Measurements from ENCODE around the gene PRTG.

Gene PRTG

DNA sequence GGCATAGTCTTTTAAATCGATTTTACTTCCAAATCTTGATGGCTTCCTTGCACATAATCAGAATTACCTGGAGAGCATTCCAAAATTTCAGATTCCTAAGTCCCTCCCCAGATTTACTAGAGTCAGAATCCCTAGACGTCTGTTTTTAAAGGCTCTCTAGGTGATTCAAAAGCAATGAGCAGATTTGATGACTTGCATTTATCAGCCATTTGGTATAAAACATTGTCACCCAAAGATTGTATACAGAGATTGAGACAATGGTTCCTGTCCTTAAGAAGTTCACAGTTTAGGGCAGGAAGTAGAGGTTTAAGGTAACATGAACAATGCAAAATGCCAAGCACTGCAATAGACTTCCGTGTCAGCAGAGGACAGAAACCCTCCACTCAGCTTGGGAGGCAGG lies 152.2 kb downstream of the PRTG start:
- no peak overlapping the region for H3K9ac ChIP-seq
- no peak overlapping the region for H2AFZ ChIP-seq
- H3K79me2 ChIP-seq = peaks cover 5% of the 10 kb centered on the region
- TF ChIP-seq, protein P1, sequence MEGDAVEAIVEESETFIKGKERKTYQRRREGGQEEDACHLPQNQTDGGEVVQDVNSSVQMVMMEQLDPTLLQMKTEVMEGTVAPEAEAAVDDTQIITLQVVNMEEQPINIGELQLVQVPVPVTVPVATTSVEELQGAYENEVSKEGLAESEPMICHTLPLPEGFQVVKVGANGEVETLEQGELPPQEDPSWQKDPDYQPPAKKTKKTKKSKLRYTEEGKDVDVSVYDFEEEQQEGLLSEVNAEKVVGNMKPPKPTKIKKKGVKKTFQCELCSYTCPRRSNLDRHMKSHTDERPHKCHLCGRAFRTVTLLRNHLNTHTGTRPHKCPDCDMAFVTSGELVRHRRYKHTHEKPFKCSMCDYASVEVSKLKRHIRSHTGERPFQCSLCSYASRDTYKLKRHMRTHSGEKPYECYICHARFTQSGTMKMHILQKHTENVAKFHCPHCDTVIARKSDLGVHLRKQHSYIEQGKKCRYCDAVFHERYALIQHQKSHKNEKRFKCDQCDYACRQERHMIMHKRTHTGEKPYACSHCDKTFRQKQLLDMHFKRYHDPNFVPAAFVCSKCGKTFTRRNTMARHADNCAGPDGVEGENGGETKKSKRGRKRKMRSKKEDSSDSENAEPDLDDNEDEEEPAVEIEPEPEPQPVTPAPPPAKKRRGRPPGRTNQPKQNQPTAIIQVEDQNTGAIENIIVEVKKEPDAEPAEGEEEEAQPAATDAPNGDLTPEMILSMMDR (IDR thresholded peaks at IDR 0.05) = no peak
- H3K4me2 ChIP-seq (ENCODE audit: low read length) = no peak overlapping the region
- no peak overlapping the region for H3K4me3 ChIP-seq (ENCODE audit: low read depth, low read length)
- no peaks in the 10 kb centered on the region for H3K9me3 ChIP-seq (ENCODE audit: control insufficient read depth, low read length)
- H3K4me1 ChIP-seq = no peaks in the 10 kb centered on the region
- no peak overlapping the region for H3K27ac ChIP-seq
- no peaks in the 10 kb centered on the region for H3K27me3 ChIP-seq (ENCODE audit: control insufficient read depth, insufficient read depth, low read length)
- H3K36me3 ChIP-seq (ENCODE audit: control insufficient read depth, insufficient read depth, low read length) = no peaks in the 10 kb centered on the region

DNA sequence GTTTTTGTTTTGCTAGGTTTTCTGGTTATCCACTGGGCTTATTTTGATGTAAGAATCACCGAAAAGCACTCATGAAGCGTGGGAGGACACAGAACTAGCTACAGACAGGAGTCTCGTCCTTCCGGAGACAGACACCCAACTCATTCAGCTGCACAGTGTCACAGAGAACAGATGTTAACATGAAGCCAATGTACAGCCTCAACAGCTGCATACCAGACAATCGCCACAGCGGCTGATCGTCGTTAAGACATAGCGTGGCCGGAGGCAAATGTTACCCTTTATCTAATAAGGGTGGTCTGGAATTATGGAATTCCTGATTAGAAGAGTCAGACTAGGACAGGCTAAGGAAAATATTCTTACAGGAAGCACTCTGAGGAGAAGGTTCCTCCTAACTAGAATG lies 153.7 kb downstream of the PRTG start:
- Histone ChIP-seq H3K27ac (no peak overlapping the region), H3K4me3 (ENCODE audit: low read depth, low read length) (no peak overlapping the region), H3K27me3 (ENCODE audit: control insufficient read depth, insufficient read depth, low read length) (no peaks in the 10 kb centered on the region), H3K9ac (no peak overlapping the region), H2AFZ (no peak overlapping the region), H3K36me3 (ENCODE audit: control insufficient read depth, insufficient read depth, low read length) (no peaks in the 10 kb centered on the region), H3K4me1 (no peaks in the 10 kb centered on the region), H3K79me2 (peaks cover 5% of the 10 kb centered on the region), H3K9me3 (ENCODE audit: control insufficient read depth, low read length) (no peaks in the 10 kb centered on the region), H3K4me2 (ENCODE audit: low read length) (no peak overlapping the region)
- TF ChIP-seq, protein P1 (IDR thresholded peaks at IDR 0.05) = no peak

DNA sequence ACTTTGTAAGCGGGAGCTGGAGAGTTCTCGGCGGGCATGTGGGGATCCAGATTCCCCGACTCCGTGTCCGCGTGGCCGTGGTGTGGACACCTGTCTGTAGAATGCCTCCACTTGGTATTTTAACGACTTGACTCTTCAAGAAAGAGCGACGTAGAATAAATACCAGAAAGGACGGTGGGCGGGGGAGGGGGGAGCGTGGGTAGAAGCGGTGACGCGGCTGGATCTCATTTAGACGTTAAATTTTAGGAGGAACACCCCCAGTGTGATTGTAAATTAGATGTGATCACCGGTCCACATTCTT lies 154.2 kb downstream of the PRTG start:
- Histone ChIP-seq H3K27ac (peak overlapping the region; percentile 67), H3K27me3 (ENCODE audit: control insufficient read depth, insufficient read depth, low read length) (no peaks in the 10 kb centered on the region)
- TF ChIP-seq, protein P1 (IDR thresholded peaks at IDR 0.05) = no peak

DNA sequence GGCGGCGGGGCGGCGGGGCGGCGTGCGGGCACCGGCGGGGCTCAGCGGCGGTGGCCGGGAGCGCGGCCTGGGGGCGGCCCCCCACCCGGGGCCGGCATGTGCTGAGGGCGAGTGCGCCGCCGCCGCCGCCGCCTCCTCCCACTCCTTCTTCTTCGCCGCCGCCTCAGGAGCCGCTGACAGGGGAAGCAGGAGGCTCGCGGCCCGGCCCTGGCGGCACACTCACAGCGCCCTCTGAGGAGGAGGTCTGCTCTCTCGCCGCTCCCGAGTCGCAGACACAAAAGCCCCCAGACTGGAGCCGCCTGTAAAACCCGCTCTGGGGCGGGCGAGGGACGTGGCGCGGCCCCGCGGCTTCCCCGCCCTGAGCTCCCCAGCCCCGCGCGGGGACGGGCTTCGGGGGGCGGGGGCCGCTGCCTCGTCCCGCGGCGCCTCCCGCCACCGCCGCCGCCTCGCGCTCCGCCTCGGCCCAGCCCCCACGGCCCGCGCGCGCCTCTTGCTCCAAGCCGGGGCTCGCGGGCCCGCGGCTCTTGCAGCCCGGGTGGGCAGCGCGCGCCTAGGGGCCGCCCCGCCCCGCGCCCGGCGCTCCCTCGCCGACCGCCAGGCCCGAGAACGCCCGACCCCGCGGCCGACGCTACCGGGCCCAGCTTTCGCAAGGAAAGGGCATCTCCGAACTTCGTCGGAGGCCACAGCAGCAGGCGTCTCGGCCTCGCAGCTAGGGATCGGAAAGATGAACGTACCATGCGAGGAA lies 154.7 kb downstream of the PRTG start, which contains the start of gene PYGO1:
PYGO1 (minus strand) TSS at position 276 of the 745 bp plus-strand sequence. CDS start 462 bp downstream, outside the sequence.
- H3K9me3 ChIP-seq (ENCODE audit: control insufficient read depth, low read length) = no peaks in the 10 kb centered on the region
- no peak within 1 kb of the TSS for H3K9ac ChIP-seq
- H3K27me3 ChIP-seq (ENCODE audit: control insufficient read depth, insufficient read depth, low read length) = no peaks in the 10 kb centered on the region
- TF ChIP-seq, protein P1 (IDR thresholded peaks at IDR 0.05) = no peak
- H2AFZ ChIP-seq = peak within 1 kb of the TSS; percentile 84
- peaks cover 5% of the 10 kb centered on the region for H3K79me2 ChIP-seq
- H3K27ac ChIP-seq = peak within 1 kb of the TSS; percentile 68
- H3K4me2 ChIP-seq (ENCODE audit: low read length) = peak within 1 kb of the TSS; percentile 74
- H3K4me1 ChIP-seq = no peaks in the 10 kb centered on the region
- H3K36me3 ChIP-seq (ENCODE audit: control insufficient read depth, insufficient read depth, low read length) = no peaks in the 10 kb centered on the region
- peak within 1 kb of the TSS; percentile 67 for H3K4me3 ChIP-seq (ENCODE audit: low read depth, low read length)

More for the DNA sequence above, 154.2 kb downstream of the PRTG start:
- no peaks in the 10 kb centered on the region for H3K36me3 ChIP-seq (ENCODE audit: control insufficient read depth, insufficient read depth, low read length)
- no peak overlapping the region for H3K9ac ChIP-seq
- H2AFZ ChIP-seq = peak overlapping the region; percentile 84
- peak overlapping the region; percentile 74 for H3K4me2 ChIP-seq (ENCODE audit: low read length)
- H3K9me3 ChIP-seq (ENCODE audit: control insufficient read depth, low read length) = no peaks in the 10 kb centered on the region
- H3K4me3 ChIP-seq (ENCODE audit: low read depth, low read length) = peak overlapping the region; percentile 55
- no peaks in the 10 kb centered on the region for H3K4me1 ChIP-seq
- H3K79me2 ChIP-seq = peaks cover 5% of the 10 kb centered on the region
